HG03060 (cell line): Measurements from ENCODE around the gene KIFC1.

Source experiments
- ATAC-seq: cut with Tn5 transposase; IDR thresholded peaks from one replicate; pipeline ENCODE4 v1.9.1; 2021; ENCODE audit warnings: low read depth, moderate number of reproducible peaks; ENCODE audit not compliant: unreplicated experiment

Gene KIFC1

DNA sequence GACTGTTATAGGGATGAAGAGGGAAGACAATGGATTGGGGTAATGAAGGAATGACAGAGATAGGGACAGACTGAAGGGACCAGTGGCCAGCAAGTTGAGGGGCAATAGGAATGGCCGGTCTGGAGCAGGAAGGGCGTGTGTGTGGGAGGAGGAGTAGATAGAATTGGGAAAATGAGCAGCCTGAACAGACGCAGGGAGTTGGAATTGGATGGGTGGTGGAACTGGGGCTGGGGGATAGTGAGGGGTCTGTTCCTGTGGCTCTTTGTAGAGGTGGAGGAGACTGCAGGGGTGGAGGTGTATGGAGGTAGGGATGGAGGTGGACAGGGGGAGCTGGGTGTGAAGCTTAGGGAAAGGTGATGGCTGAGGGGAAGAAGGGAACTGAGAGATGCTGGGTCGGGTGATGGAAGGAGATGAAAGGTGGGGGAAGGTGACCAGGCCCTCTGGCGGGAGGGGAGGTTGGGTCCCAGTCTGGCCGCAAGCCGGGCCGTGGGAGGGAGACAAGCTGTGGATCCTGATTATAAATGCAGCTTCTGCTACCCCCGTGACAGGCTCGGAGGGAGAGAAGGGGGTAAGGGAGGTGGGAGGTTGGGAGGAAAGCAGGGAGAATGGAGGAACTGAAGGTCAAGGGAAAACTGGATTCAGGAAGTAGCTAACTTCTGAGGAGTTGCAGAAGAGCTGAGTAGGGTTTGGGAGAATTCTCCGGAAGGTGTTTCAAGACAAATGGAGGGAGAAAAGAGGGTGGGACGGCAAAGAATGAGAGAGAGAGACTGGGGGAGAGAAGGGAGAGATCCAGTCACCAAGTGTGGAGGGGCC lies 33.4 kb downstream of the KIFC1 start:
- ATAC-seq, result no peak

DNA sequence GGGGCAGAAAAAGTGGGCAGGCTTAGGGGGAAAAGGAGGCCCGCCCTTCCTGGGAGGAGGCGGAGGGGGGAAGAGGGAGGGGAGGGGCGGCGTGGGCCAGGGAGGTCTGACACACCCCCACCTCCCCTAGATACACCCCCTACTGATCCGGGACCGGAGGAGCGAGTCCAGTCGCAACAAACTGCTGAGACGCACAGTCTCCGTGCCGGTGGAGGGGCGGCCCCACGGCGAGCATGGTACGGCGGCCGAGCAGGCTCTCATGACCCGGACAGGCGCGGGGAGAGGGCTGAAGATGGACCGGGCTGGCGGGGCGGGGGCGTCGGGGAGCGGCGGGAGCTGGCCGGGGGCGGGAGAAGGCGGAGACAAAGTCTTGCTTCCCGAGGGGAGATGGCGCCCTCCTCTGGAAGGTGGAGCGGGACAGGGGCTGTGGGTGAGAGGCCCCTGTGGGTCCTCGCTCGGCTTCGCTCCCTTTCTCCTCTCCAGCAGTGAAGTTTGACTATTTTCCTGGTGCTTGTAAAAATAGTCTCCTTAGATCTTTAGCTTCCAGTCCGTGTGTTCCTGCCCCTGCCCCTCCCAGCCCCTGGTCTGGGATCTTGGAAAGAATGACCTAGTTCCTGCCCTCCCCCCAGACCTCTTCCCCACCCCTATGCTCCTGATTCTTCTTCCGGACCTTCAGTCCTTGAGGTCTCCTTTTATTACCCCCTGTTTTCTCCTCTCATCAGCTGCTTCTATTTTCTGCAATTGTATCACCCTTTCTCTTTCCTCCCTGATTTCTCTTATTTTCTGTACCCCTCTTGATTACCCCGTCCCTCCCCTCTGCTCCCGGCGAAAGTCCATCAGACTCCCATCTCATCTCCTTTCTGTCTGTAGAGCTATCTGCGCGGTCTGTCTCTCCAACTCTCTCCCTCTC lies 34.3 kb downstream of the KIFC1 start:
- ATAC-seq, result no peak

DNA sequence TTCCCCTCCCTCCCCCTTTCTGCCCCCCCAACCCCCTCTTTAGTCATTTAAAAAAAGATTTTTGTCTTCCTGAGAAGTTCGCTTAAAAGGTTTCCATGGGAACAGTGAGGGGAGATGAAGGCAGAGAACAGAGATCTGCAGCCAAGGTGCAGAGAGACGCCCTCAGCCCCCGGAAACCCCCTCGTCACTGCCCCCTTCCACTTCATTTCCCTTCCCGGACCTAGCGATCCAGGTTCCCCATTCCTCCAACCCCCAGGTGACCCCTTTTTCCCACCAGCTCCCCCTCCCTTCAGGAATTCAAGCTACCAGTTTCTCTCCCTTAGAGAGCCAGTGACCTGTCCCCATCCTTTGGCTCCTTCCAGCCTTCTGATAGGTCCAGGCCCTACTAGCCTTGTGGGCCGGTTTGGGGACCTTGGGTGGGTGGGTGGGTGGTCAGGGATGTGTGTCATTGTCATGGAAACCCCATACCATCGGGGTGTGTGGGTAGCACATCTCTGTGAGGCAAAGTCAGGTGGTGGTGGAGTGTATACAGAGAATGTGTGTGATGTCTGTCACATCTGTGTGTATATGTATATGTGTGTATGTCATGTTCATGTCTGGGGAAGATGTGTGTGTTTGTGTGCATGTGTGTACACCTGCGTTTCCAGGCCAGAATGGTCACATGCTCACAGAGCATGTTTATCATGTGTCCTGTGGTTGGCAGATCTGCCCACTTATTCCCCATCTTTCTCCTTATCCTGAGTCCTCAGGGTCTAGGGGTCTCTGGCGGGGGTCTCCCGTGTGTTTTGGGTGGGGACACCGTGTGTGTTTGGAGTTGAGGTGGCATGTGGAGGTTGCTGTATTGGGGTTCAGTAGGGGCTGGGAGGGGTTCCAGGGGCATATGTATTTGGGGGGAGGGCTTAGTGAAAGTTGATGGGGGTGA lies 35.2 kb downstream of the KIFC1 start:
- ATAC-seq, result no peak

DNA sequence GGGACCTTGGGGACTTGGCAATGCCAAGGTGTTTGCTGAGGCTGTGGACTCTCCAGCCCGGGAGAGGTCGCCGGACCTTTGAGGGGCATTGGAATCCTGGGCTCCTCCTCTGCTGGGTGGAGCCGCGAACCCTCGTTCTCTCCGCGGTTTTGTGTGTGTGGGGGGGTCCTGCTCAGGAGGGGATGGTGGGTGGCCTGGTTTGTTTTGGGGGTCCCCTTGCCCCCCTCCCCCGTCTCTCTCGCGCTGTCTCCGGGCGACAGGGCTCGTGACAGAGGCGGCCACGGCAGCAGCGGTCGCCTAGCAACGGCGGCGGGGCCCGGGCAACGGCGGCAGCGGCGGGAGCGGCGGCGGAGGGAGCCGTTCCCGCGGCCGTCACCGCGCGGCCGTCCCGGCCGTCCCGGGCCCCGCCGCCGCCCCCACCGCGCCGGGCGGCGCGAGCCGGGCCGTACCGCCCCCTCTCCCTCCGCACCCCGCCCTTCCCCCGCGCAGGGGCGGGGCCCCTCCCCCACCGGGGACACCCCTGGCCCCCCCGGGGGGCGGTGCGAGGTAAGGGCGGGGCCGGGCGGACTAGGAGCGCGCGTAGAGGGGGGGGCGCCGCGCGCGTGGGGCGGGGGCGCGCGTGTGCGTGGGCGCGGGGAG lies 36.1 kb downstream of the KIFC1 start:
- no peak for ATAC-seq

DNA sequence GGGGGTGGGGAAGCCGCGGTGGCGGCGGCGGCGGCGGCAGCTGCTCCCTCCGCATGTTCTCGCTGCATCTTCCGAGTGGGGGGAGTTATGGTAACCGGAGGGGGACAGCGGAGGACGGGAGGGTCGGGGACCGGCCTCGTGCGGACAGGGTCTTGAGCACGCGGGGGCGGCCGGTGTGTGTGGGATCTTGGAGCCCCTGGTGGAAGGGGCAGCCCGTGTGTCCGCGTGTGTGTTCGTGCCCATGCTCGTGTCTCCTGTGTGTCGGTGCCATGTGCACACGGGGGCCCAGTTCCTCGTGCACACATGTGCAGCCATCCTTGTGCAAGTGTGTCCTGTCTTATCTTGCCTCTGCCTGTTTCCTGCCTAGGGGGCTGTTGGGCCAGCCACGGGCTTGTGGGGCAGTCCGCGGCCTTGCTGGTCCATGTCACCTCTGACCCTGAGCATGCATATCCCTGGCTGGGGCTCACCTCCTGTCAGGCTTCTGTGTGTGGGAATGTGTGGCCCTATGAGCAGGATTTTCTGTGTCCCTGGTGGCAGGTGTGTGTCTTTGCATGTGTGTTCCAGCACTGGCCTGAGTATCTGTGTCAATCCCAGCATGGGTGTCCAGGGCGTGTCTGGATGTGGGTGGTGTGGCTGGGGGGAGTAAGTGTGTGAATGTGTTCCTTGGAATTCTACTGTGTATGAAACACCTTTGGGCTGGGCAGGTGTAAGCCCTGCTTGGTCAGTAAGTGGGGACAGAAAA lies 36.8 kb downstream of the KIFC1 start:
- no peak for ATAC-seq

DNA sequence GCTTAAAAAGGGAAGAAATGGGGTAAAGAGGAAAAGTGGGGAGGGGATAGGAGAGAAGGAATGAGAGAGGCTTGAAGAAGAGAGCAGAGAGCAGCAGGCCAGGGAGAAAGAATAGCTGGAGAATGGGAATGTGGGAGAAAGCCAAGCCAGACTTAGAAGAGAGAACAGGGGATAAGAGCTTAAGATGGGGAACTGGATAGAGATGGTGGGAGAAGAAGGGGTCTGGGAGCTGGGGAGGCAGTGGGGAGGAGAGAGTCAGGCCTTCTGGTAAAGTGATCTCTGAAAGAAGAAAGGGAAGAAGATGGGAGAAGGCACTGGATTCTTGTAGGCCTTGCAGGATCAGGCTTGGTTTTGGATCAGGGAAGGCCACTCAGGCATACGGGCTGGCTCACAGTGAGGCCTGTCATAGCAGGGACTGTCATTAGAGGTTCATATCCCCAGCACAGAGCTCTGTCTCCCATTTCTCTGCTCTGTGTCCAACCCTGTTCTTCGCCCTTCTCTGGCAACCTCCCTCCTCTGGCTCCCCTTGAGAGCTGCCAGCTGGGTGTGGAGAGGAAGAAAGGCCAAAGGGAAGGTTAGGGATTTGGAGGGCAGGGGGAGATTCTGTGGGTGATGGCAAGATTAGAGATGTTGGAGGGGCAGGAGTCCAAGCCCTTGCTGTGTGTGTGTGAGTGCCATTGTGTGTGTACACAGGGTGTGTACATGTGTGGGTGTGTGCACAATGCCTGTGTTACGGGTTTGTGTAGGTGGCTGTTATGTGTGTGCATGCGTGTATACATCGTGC lies 37.5 kb downstream of the KIFC1 start:
- no peak for ATAC-seq

DNA sequence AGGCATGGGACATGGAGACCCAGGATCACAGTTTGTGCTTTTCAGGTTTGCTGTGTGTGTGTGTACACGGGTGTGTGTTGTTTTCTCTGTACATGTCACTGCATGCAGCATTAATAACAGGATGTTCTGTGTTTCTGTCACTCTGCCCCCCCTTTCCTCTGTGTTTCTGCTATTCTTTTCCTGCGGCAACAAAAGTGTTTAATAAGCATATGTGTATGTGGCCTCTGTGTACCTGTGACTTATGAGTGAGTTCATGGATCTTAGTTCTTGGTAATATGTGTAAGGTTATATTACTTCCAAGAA lies 38.1 kb downstream of the KIFC1 start:
- no peak for ATAC-seq

DNA sequence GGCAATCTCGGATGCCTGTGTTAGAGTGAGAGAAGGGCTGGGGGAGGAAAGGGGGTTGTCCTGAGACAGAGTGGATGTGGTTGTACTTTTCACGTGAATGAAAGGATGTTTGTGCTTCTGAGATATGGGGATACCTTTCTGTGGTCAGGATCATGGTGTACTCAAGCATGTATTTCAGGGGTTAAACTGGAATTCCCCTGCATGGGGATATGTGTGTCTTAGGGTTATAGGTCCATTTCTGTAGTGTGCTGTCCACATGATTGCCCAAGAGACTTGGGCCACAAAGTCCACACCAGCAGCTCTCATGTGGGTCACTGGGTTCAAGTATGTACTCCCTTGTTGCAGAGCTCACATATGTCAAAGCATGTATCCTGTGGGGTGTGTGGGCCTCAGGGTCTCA lies 38.7 kb downstream of the KIFC1 start:
- no peak for ATAC-seq

DNA sequence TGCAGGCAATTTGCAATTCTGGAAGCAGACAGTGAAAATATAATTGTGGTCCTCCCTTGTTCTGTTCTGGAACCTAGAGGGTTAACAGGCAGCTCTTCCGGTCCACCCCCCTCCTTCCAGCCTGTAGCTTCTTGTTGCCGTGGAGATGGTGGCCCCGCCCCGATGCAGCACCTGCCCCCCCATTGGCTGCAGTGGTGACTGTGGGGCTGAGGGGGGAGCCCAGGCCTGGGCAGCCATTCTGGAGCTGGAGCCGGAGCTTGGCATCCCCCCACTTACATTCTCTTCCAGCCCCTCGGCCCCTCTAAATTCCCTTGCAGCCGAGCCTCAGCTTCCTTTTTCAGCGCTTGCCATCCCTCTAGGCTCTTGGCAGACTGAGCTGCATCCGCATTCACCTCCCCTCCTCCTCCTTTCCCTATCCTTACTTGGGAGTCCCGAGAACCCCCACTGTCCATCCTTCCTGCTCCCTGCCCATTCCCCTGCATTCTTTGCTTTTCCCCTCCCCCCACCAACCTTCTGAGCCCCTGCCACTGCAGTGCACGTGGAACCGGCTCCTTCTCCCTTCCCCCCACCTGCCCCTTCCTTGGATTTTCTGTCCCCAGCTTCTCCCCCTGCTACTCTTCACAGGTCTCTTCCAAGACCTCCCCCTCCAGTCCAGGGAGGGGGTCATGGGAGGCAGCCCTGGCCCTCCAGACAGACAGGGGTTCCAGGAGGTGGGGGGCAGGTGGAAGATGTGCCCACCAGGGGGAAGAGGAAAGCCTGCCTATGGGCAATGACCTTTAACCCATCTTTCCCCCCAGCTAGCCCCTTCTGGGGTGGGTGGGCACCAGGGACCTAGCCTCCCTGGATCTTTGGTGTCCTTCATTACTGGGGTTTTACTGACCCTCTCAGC lies 39.6 kb downstream of the KIFC1 start:
- ATAC-seq, result no peak

DNA sequence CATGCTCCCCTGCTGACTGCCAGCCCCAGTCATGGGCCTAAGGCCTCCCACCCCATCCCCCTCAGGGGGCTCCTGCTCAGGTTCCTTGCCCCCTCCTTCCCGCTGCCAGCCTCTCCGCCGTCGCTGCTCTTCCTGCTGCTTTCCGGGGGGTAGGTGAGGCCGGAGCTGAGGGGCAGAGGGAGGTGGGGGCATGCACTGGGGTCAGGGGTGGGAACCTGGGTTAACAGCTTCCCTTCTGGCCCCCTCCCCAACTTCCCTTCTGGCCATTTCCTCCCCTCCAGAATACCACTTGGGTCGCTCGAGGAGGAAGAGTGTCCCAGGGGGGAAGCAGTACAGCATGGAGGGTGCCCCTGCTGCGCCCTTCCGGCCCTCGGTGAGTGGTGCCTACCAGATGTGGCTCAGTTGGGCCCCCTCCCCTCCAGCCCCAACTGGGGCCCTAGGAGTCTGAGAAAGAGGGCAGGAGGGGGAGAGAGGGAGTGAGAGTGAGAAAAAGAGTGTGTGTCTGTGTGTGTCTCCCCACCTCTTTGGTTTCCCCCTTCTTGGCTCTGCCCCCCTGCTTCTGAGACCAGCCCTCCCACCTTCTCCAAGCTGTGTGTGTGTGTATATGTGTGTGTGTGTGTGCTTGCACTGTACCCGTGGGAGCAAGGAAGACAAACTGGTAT lies 40.4 kb downstream of the KIFC1 start:
- no peak for ATAC-seq

DNA sequence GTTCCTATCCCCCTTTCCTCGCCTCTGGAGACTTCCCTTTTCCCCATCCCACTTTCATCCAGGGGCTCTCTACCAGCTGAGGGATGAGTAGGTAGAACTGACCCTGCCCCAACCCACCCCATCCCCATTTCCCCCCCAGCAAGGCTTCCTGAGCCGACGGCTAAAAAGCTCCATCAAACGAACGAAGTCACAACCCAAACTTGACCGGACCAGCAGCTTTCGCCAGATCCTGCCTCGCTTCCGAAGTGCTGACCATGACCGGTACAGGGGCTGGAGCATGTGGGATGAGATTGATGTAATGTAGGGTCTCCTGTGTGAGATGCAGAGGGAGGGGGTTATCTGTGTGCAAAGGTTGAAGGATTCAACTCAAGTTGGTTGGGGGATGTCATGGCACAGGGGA lies 40.9 kb downstream of the KIFC1 start:
- no peak for ATAC-seq

DNA sequence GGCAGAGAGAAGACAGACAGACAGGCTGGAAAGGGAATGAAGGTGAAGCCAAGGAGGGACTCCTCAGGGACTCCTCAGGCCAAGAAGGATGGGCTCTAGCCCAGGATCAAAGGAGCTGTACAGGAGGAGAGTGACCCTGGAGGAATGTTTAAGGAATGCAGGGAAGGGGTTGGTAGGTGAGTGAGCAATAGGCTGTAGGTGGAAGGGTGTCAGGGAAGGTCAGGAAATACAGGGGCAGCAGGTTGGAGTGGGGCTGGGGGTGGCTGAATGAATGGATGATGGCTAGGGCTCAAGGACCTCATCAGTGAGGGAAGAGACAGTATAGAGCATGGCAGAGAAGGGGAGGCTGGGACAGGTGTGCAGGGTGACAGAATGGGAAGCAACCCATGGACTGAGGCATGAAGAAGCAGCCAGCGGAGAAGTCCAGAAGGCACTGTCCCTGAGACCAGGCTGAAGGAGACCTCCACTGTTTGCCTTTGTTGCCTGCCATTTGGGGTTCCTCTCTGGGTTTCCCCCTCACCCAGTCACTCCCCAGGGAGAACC lies 41.4 kb downstream of the KIFC1 start:
- ATAC-seq, result no peak

DNA sequence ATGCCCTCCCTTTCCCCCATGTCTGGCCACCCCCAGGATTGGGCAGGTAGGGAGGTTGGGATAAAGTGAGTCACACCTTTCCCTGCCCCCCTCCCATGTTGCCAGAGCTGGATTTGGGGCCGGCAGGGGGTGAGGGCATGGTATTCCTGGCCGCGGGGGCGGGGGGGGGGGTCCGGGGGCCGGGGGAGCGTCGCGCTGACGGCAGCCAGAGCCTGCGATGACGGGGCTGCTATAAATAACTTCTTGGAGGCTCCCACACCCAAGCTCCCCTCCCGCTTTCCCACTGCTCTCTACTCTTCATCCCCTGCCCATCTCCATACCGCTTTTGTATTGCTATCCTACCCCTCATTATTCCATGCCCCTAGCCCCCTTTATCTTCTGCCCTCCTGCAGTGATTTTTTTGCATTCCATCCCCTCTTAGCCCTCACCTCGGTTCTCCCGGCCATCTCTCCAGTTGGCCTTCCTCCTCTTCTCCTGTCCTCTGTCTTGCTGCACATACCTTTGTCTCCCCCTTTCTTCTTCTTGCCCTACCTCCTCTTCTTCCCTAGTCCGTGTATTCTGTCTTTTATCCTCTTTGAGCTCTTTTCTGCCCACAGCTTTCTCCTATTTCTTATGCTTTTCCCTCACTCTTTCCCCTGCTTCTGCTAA lies 42.0 kb downstream of the KIFC1 start:
- no peak for ATAC-seq

DNA sequence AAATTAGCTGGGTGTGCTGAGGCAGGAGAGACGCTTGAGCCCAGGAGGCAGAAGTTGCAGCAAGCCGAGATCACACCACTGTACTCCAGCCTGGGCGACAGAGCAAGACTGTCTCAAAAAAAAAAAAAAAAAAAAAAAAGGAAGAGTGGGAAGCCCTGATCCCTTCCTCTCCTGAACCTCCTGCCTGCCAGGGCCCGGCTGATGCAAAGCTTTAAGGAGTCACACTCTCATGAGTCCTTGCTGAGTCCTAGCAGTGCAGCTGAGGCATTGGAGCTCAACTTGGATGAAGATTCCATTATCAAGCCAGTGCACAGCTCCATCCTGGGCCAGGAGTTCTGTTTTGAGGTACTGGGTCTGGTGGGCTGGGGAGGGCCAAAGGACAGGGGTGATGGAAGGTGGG lies 43.3 kb downstream of the KIFC1 start:
- no peak for ATAC-seq

DNA sequence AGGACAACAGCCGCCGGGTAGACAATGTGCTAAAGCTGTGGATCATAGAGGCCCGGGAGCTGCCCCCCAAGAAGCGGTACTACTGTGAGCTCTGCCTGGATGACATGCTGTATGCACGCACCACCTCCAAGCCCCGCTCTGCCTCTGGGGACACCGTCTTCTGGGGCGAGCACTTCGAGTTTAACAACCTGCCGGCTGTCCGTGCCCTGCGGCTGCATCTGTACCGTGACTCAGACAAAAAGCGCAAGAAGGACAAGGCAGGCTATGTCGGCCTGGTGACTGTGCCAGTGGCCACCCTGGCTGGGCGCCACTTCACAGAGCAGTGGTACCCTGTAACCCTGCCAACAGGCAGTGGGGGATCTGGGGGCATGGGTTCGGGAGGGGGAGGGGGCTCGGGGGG lies 46.0 kb downstream of the KIFC1 start:
- ATAC-seq, result no peak

DNA sequence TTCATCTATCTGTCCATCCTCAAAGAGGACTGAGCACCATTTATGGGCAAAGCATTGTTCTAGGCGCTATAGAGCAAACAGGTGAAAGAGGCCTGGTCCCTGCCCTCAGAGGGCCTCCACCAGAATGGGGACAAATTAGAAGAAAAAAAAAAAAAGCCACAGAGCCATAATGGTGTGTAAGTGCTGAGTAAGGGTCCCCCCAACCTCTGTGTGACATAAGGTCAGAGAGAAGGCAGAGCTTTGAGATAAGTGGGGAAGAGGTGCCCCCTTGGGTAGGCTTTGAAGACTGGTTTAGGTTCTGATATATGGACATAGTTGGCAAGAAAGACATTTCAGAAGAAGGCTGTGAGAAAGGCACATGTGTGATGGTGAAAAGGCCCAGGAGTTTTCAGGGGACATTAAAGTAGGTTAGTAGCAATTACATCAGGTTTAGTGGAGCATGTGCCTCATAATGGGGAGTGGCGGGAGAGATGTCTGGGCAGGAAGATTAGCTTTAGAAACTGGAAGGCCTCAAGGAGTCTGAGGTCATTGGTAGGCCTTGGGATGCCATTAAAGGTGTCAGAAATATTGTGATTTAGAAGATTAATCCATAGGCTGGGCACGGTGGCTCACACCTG lies 47.5 kb downstream of the KIFC1 start:
- ATAC-seq, result no peak
